GM10266 (cell line): ENCODE measurements around the gene NKX6-2.

Experiments used
- DNase-seq: peaks from one replicate; pipeline ENCODE4 v3.0.0; 2012; ENCODE audit errors: extremely low spot score
- TF ChIP-seq, protein P1 (sequence below): IDR thresholded peaks from 2 replicates; pipeline ENCODE4 v1.5.1; 2012; ENCODE audit warnings: mild to moderate bottlenecking, low read depth; ENCODE audit not compliant: control insufficient read depth, insufficient read depth; ENCODE audit errors: missing control alignments

Gene NKX6-2

DNA sequence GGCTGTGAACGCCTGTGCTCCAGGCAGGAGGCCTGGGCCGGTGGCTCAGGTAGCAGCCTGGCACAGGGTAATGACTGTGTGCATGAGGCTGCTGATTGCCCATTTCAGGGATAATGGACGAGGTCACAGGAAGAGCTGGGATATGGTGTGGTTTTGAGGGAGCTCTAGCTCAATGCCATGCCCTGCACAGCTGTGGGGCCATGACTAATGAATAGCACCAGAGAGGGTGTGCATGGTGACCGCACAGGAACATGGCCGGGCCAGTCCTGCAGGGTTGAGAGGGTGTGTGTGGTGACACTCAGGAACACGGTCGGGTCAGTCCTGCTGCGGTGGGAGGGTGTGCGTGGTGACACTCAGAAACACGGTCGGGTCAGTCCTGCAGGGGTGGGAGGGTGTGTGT, 21.8 kb downstream of the NKX6-2 start:
- no peak for DNase-seq
- TF ChIP-seq, protein P1, sequence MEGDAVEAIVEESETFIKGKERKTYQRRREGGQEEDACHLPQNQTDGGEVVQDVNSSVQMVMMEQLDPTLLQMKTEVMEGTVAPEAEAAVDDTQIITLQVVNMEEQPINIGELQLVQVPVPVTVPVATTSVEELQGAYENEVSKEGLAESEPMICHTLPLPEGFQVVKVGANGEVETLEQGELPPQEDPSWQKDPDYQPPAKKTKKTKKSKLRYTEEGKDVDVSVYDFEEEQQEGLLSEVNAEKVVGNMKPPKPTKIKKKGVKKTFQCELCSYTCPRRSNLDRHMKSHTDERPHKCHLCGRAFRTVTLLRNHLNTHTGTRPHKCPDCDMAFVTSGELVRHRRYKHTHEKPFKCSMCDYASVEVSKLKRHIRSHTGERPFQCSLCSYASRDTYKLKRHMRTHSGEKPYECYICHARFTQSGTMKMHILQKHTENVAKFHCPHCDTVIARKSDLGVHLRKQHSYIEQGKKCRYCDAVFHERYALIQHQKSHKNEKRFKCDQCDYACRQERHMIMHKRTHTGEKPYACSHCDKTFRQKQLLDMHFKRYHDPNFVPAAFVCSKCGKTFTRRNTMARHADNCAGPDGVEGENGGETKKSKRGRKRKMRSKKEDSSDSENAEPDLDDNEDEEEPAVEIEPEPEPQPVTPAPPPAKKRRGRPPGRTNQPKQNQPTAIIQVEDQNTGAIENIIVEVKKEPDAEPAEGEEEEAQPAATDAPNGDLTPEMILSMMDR, result no peak

DNA sequence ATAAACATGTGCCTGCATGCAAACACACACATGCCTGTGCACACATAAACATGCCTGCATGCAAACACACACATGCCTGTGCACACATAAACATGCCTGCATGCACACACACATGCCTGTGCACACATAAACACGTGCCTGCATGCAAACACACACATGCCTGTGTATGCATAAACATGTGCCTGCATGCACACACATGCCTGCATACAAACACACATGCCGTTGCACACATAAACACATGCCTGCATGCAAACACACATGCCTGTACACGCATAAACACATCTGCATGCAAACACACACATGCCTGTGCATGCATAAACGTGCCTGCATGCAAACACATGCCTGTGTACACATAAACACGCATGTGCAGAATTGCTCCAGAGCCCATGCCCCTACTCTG, 22.4 kb downstream of the NKX6-2 start:
- DNase-seq, result no peak
- TF ChIP-seq, protein P1, result no peak

DNA sequence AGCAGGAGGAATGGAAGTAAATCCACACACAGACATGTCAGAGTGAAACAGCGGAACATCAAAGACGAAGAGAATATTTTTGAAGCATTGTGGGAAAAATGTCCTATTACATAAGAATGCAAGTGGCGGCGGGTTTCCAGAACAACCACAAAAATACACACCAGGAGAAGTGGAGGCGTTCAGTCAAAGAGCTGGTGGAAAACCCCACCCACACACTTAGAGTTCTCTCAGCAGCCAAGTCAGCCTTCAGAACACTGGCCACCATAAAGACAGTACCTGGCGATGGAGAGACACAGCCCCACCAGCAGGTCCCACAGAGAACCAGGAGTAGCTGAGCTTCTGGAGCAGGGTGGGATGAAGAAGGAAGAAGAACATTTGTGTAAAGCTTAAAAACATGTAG, 23.7 kb downstream of the NKX6-2 start:
- peak; percentile 64 for DNase-seq
- TF ChIP-seq, protein P1, result no peak

DNA sequence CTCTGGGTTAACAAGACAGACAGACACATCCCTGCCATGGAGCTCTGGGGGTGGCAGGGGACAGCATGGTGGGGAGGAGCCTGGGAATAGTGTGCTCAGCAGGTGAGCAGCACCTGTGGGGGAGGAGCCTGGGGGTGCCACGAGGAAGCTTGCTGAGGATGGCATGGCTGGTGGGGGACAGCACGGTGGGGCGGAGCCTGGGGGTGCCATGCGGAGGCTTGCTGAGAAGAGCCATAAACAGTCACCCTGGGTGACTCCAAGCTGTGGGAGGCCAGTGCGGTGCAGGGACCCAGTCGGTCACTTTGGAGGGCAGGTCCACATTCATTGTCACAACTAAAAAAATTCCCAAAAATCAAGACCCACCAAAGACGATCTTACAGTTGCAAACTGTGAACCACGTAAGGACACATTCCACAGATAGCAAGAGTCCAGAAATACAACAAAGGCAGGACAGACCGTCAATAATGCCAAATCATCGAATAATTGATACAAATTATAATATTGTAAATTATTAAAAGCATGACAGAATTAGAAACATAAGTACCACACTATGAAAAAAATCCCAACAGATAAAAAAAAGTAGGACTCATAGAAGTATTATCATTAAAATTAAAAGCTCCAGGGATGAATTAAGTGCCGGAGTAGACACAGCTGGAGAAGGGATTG, 24.4 kb downstream of the NKX6-2 start:
- TF ChIP-seq, protein P1, result no peak
- DNase-seq, result no peak

DNA sequence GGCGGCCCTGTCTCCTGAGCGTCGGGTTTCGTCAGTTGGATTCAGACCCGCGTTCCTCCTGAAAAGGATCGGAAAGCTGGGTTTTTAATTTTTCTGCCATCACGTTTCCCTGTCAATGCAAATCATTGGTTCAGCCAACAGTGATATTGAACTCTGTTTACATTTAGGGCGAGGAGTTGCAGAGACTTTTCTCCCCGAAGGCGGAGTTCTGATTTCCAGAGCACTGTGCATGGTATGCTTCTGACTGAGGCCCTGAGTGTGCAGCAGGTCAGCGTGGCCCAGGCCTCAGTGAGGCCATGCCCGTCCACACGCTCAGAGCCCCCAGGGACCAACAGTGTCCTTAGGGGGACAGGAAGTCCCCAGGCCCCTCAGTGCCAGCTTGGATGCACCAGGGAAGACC, 27.1 kb downstream of the NKX6-2 start:
- DNase-seq, result no peak

DNA sequence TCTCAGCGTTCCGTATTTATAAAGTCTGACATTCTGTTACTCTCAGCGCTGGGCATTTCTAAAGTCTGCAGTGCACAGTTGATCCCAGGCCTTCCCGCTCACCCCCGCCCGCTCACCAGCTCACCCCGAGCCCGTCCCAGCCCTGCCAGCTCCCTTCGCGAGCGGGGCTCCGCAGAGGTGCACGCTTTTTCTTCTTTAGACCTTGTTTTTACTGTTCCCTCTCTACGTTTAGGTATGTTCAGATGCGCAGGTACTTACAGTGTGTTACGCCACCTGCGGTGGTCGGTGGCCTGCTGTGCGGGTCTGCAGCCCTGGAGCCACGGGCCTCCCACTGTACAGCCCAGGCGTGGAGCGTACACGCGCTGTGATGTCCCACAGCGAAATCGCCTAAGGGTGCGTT, 28.8 kb downstream of the NKX6-2 start:
- TF ChIP-seq, protein P1, result no peak
- DNase-seq, result no peak

More for the DNA sequence above, 27.1 kb downstream of the NKX6-2 start:
- TF ChIP-seq, protein P1, result no peak

DNA sequence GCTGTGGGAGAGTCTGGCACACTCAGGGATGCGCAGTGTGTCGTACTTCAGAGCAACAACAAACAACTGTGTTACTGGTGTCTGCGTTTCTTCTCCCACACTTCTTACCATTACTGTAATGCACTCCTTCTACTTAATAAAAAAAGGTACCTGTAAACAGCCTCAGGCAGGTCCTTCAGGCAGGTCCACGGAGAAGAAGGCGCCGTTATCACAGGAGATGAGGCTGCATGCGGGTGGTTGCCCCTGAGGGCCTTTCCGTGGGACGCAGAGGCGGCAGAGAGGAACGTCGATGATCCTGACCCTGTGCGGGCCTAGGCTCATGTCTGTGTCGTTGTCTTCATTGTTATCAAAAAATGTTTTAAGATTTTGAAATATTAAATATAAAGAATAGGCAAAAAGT, 29.4 kb downstream of the NKX6-2 start:
- DNase-seq, result no peak
- TF ChIP-seq, protein P1, result no peak
